ENCODE data around the gene LYSMD1. TPM values are rescaled to one million over a fixed set of nuclear protein-coding genes. Genes with fewer than 3 reads are reported as not detected.
"Not testable (repeated sequence)": the region's sequence is repeated elsewhere in the genome, so short reads cannot be mapped to it uniquely, and the experiment has no call there.

LYSMD1 gene
- total and polyA plus RNA-seq, 2 experiments from 2014 or later = 4.9 to 26.7 TPM

- no peak overlapping the region for H3K4me3 ChIP-seq
- no peak for TF ChIP-seq CTCF (IDR thresholded peaks at IDR 0.05; ENCODE audit: low read depth, low read length)
- no peak for DNase-seq (ENCODE audit: low read depth in 1 of 2, low spot score in 1 of 2)
- no peaks in the 10 kb centered on the region for H3K4me1 ChIP-seq (ENCODE audit: low read depth)
- H3K36me3 ChIP-seq = no peaks in the 10 kb centered on the region
- H3K27ac ChIP-seq = no peak overlapping the region
- no peaks in the 10 kb centered on the region for H3K27me3 ChIP-seq
- no peaks in the 10 kb centered on the region for H3K9me3 ChIP-seq (ENCODE audit: low read depth)
These were observed 28.2 kb upstream of the LYSMD1 start for GRCh38 chr1:151193856-151194255.

GRCh38 chr1:151193304-151193703 lies 27.6 kb upstream of the LYSMD1 start:
- TF ChIP-seq CTCF (IDR thresholded peaks at IDR 0.05; ENCODE audit: low read depth, low read length) = no peak
- no peak overlapping the region for H3K27ac ChIP-seq
- H3K4me3 ChIP-seq = no peak overlapping the region
- H3K36me3 ChIP-seq = no peaks in the 10 kb centered on the region
- no peaks in the 10 kb centered on the region for H3K27me3 ChIP-seq
- H3K9me3 ChIP-seq (ENCODE audit: low read depth) = no peaks in the 10 kb centered on the region
- DNase-seq (ENCODE audit: low read depth in 1 of 2, low spot score in 1 of 2) = no peak
- no peaks in the 10 kb centered on the region for H3K4me1 ChIP-seq (ENCODE audit: low read depth)

GRCh38 chr1:151192047-151192446 lies 26.3 kb upstream of the LYSMD1 start:
- Histone ChIP-seq H3K9me3 (ENCODE audit: low read depth) (no peaks in the 10 kb centered on the region), H3K4me1 (ENCODE audit: low read depth) (no peaks in the 10 kb centered on the region), H3K27ac (no peak overlapping the region), H3K27me3 (no peaks in the 10 kb centered on the region), H3K36me3 (no peaks in the 10 kb centered on the region), H3K4me3 (no peak overlapping the region)
- no peak for TF ChIP-seq CTCF (IDR thresholded peaks at IDR 0.05; ENCODE audit: low read depth, low read length)
- no peak for DNase-seq (ENCODE audit: low read depth in 1 of 2, low spot score in 1 of 2)

GRCh38 chr1:151189637-151190445 lies 24.1 kb upstream of the LYSMD1 start, which contains the start of gene VPS72:
Gene VPS72, minus strand, starts transcription at chr1:151190197. Its CDS starts 76 bp downstream, at chr1:151190121.
- no peak for TF ChIP-seq CTCF (IDR thresholded peaks at IDR 0.05; ENCODE audit: low read depth, low read length)
- Histone ChIP-seq H3K36me3 (no peaks in the 10 kb centered on the region), H3K27ac (peak within 1 kb of the TSS; percentile 93), H3K4me3 (peak within 1 kb of the TSS; percentile 84), H3K27me3 (no peaks in the 10 kb centered on the region), H3K4me1 (ENCODE audit: low read depth) (no peaks in the 10 kb centered on the region), H3K9me3 (ENCODE audit: low read depth) (no peaks in the 10 kb centered on the region)
- DNase-seq (ENCODE audit: low read depth in 1 of 2, low spot score in 1 of 2) = peak; percentile 91 to 93

GRCh38 chr1:151188667-151189066 lies 23.0 kb upstream of the LYSMD1 start:
- not testable (repeated sequence) for DNase-seq (ENCODE audit: low read depth in 1 of 2, low spot score in 1 of 2); H3K9me3 ChIP-seq (ENCODE audit: low read depth); H3K4me1 ChIP-seq (ENCODE audit: low read depth); H3K36me3 ChIP-seq; H3K27me3 ChIP-seq
- H3K4me3 ChIP-seq = peak overlapping the region; percentile 84
- H3K27ac ChIP-seq = peak overlapping the region; percentile 93

GRCh38 chr1:151187205-151187604 lies 21.5 kb upstream of the LYSMD1 start:
- no peaks in the 10 kb centered on the region for H3K27me3 ChIP-seq
- DNase-seq (ENCODE audit: low read depth in 1 of 2, low spot score in 1 of 2) = no peak
- no peak for TF ChIP-seq CTCF (IDR thresholded peaks at IDR 0.05; ENCODE audit: low read depth, low read length)
- H3K4me1 ChIP-seq (ENCODE audit: low read depth) = no peaks in the 10 kb centered on the region
- no peaks in the 10 kb centered on the region for H3K9me3 ChIP-seq (ENCODE audit: low read depth)
- no peak overlapping the region for H3K27ac ChIP-seq
- H3K36me3 ChIP-seq = peaks cover 20% of the 10 kb centered on the region
- H3K4me3 ChIP-seq = no peak overlapping the region

Data from cardiac muscle cell (in vitro differentiated cells and primary cell).